IMR-90 (cell line): ENCODE measurements around the gene ABI3BP. TPM values are rescaled to one million over a fixed set of nuclear protein-coding genes. Genes with fewer than 3 reads are reported as not detected.

ENCODE experiments used
- ATAC-seq: fragments of 200-7000 bp; cut with Tn5 transposase; 2 replicates; pipeline ENCODE4 v1.9.1; 2020; ENCODE audit warnings: low read depth, mild to moderate bottlenecking, moderate library complexity
- BruUV-seq: library from RNA; stranded (reverse); fragments of 400-500 nt; replicated peaks from 2 replicates; lab custom pipeline; 2021; lab: Mats Ljungman, UMichigan
- CTCF ChIA-PET: fragments of 300-600 bp; formaldehyde crosslinking; extraction: SDS; loops from one replicate; lab custom pipeline; 2021; ENCODE audit warnings: antibody characterized with exemption; lab: Yijun Ruan, JAX
- POLR2A ChIA-PET: fragments of 300-600 bp; sonication (Branson Sonifier 250); formaldehyde crosslinking; loops from one replicate; lab custom pipeline; 2022; ENCODE audit warnings: antibody characterized with exemption; ENCODE audit not compliant: unreplicated experiment; lab: Charles Lee
- DNase-seq: peaks from one replicate; pipeline ENCODE4 v3.0.0; 2013
- H2AFZ ChIP-seq: replicated peaks from 2 replicates; pipeline ENCODE3; 2013; ENCODE audit warnings: low read length, mild to moderate bottlenecking; ENCODE audit not compliant: poor library complexity
- H2AK5ac ChIP-seq: 2 replicates; pipeline ENCODE4 v1.6.1; 2013; ENCODE audit warnings: low read depth, low read length, inconsistent platforms
- H2AK9ac ChIP-seq: replicated peaks from 2 replicates; pipeline ENCODE3; 2013; ENCODE audit warnings: mild to moderate bottlenecking, low read depth, low read length, moderate library complexity; ENCODE audit not compliant: poor library complexity
- H2BK120ac ChIP-seq: 2 replicates; pipeline ENCODE4 v1.6.1; 2013; ENCODE audit warnings: low read depth, low read length, inconsistent platforms
- H2BK15ac ChIP-seq: 3 replicates; pipeline ENCODE4 v1.6.1; 2013; ENCODE audit warnings: low read depth, low read length, inconsistent platforms
- H2BK20ac ChIP-seq: 2 replicates; pipeline ENCODE4 v1.6.1; 2013; ENCODE audit warnings: low read depth, mild to moderate bottlenecking, inconsistent platforms, low read length, moderate library complexity
- H2BK5ac ChIP-seq: 2 replicates; pipeline ENCODE4 v1.6.1; 2013; ENCODE audit warnings: mild to moderate bottlenecking, low read depth, low read length, inconsistent platforms; ENCODE audit not compliant: poor library complexity, severe bottlenecking
- H3K14ac ChIP-seq: replicated peaks from 2 replicates; pipeline ENCODE4 v1.6.1; 2013; ENCODE audit warnings: low read depth, low read length, inconsistent platforms
- H3K18ac ChIP-seq: 2 replicates; pipeline ENCODE4 v1.6.1; 2013; ENCODE audit warnings: low read depth, low read length, control low read depth
- H3K23ac ChIP-seq: 2 replicates; pipeline ENCODE4 v1.6.1; 2013; ENCODE audit warnings: low read depth, low read length, inconsistent platforms
- H3K27ac ChIP-seq: 2 replicates; pipeline ENCODE4 v1.5.1; 2013; ENCODE audit warnings: mild to moderate bottlenecking, control low read depth, low read length; ENCODE audit not compliant: insufficient read depth
- H3K27me3 ChIP-seq: 2 replicates; pipeline ENCODE4 v1.6.1; 2013; ENCODE audit warnings: low read length; ENCODE audit not compliant: control insufficient read depth, insufficient read depth
- H3K36me3 ChIP-seq: 2 replicates; pipeline ENCODE4 v1.6.1; 2013; ENCODE audit warnings: low read length, mixed read lengths; ENCODE audit not compliant: control insufficient read depth, insufficient read depth
- H3K4ac ChIP-seq: 2 replicates; pipeline ENCODE4 v1.6.1; 2013; ENCODE audit warnings: low read depth, low read length, inconsistent platforms
- H3K4me1 ChIP-seq: 2 replicates; pipeline ENCODE4 v1.6.1; 2013; ENCODE audit warnings: low read length, mixed read lengths; ENCODE audit not compliant: control insufficient read depth, insufficient read depth
- H3K4me2 ChIP-seq: 2 replicates; pipeline ENCODE4 v1.6.1; 2013; ENCODE audit warnings: low read depth, mild to moderate bottlenecking, control low read depth, low read length, moderate library complexity
- H3K4me3 ChIP-seq: 2 replicates; pipeline ENCODE4 v1.5.1; 2013; ENCODE audit warnings: low read depth, mild to moderate bottlenecking, control low read depth, low read length, moderate library complexity; ENCODE audit not compliant: insufficient read depth
- H3K56ac ChIP-seq: 2 replicates; pipeline ENCODE4 v1.6.1; 2013; ENCODE audit warnings: low read length, inconsistent platforms; ENCODE audit not compliant: insufficient read depth; ENCODE audit errors: extremely low read depth
- H3K79me1 ChIP-seq, 2 experiments: 2 replicates each; pipeline ENCODE4 v1.6.1; 2013; ENCODE audit warnings: low read length in 2 of 2, inconsistent platforms in 1 of 2, low read depth in 1 of 2
- H3K9ac ChIP-seq: 2 replicates; pipeline ENCODE4 v1.6.1; 2013; ENCODE audit warnings: low read depth, low read length, control low read depth
- H3K9me1 ChIP-seq: 2 replicates; pipeline ENCODE4 v1.6.1; 2013; ENCODE audit warnings: low read length, inconsistent platforms; ENCODE audit not compliant: insufficient read depth
- H3K9me3 ChIP-seq: 2 replicates; pipeline ENCODE4 v1.6.1; 2013; ENCODE audit warnings: low read length; ENCODE audit not compliant: control insufficient read depth, insufficient read depth
- H4K20me1 ChIP-seq: 2 replicates; pipeline ENCODE4 v1.6.1; 2013; ENCODE audit warnings: low read length, inconsistent platforms; ENCODE audit not compliant: insufficient read depth
- H4K5ac ChIP-seq: 2 replicates; pipeline ENCODE4 v1.6.1; 2013; ENCODE audit warnings: mild to moderate bottlenecking, low read depth, low read length, control low read depth
- H4K8ac ChIP-seq, 2 experiments: 2 replicates each; pipeline ENCODE4 v1.6.1; 2013; ENCODE audit warnings: low read depth in 2 of 2, low read length in 2 of 2, control low read depth in 1 of 2, inconsistent platforms in 1 of 2
- H4K91ac ChIP-seq: 2 replicates; pipeline ENCODE4 v1.6.1; 2013; ENCODE audit warnings: low read depth, low read length, inconsistent platforms; ENCODE audit not compliant: insufficient read depth
- BHLHE40 ChIP-seq: fragments of 150-350 bp; IDR thresholded peaks from 2 replicates; pipeline ENCODE4 v1.6.1; 2016; ENCODE audit warnings: mild to moderate bottlenecking, low read depth, low read length
- CEBPB ChIP-seq: IDR thresholded peaks from 2 replicates; pipeline ENCODE4 v1.6.1; 2012; ENCODE audit warnings: low read depth, low read length, improper control_type of control experiment
- CTCF ChIP-seq: conservative IDR thresholded peaks from 2 replicates; pipeline ENCODE4 v1.5.1; 2012; ENCODE audit warnings: mild to moderate bottlenecking, low read depth, low read length, improper control_type of control experiment
- FOS ChIP-seq: fragments of 150-350 bp; IDR thresholded peaks from 2 replicates; pipeline ENCODE4 v1.6.1; 2016; ENCODE audit warnings: low read depth, low read length
- MAFK ChIP-seq: IDR thresholded peaks from 2 replicates; pipeline ENCODE4 v1.6.1; 2012; ENCODE audit warnings: low read depth, low read length, improper control_type of control experiment
- MAZ ChIP-seq: IDR thresholded peaks from 2 replicates; pipeline ENCODE4 v1.6.1; 2012; ENCODE audit warnings: low read depth, mild to moderate bottlenecking, low read length, improper control_type of control experiment, moderate library complexity, borderline replicate concordance
- MXI1 ChIP-seq: IDR thresholded peaks from 2 replicates; pipeline ENCODE4 v1.6.1; 2012; ENCODE audit warnings: low read depth, mild to moderate bottlenecking, low read length, moderate library complexity, borderline replicate concordance
- NFE2L2 ChIP-seq: fragments of 150-350 bp; IDR thresholded peaks from 2 replicates; pipeline ENCODE4 v1.6.1; 2016; ENCODE audit warnings: low read depth, mild to moderate bottlenecking, low read length
- POLR2A ChIP-seq: IDR thresholded peaks from 2 replicates; pipeline ENCODE4 v1.6.1; 2012; ENCODE audit warnings: mild to moderate bottlenecking, low read depth, low read length
- RAD21 ChIP-seq: IDR thresholded peaks from 2 replicates; pipeline ENCODE4 v1.6.1; 2012; ENCODE audit warnings: low read length, improper control_type of control experiment
- RCOR1 ChIP-seq: IDR thresholded peaks from 2 replicates; pipeline ENCODE4 v1.6.1; 2012; ENCODE audit warnings: mild to moderate bottlenecking, low read length, improper control_type of control experiment; ENCODE audit not compliant: insufficient replicate concordance
- RFX5 ChIP-seq: IDR thresholded peaks from 2 replicates; pipeline ENCODE4 v1.8.0; 2012; ENCODE audit warnings: low read depth, mild to moderate bottlenecking, low read length, moderate library complexity
- SMC3 ChIP-seq: fragments of 150-350 bp; IDR thresholded peaks from 2 replicates; pipeline ENCODE4 v1.6.1; 2016; ENCODE audit warnings: low read depth, mild to moderate bottlenecking, antibody characterized with exemption, low read length, moderate library complexity
- WGBS, 2 experiments: methylation state at CpG; one replicate each; pipeline versions ENCODE4 v1.1.5 to v1.1.7; 2013; ENCODE audit warnings: missing lambda C conversion rate in 2 of 2; ENCODE audit not compliant: insufficient read length in 1 of 2; ENCODE audit errors: extremely low coverage in 2 of 2; 5-methylcytosine and 5-hydroxymethylcytosine counted together
- dilution Hi-C: fragments of 300-500 bp; cut with HindIII; formaldehyde crosslinking; loops from one replicate; pipeline ENCODE4 v1.14.3; 2018; ENCODE audit warnings: low sequenced_read_pairs; ENCODE audit not compliant: unreplicated experiment
- in situ Hi-C: fragments of 300-500 bp; cut with MboI; formaldehyde crosslinking; loops from 3 replicates; pipeline ENCODE4 v1.14.3; 2019; ENCODE audit warnings: low sequenced_read_pairs, inconsistent platforms, mixed read lengths
- intact Hi-C: fragments of 100-400 bp; cut with micrococcal nuclease; formaldehyde crosslinking; loops from 2 replicates; pipeline ENCODE4 v1.10.0; 2022
- polyA plus RNA-seq, 3 experiments: library from polyadenylated mRNA; depleted of rRNA; stranded (reverse); fragments of >200 nt; gene quantifications; 2 replicates each; pipeline ENCODE4 v1.2.3, GENCODE V29; 2012; ENCODE audit warnings: low replicate concordance in 1 of 3
- total RNA-seq: library from RNA; depleted of rRNA; stranded (reverse); fragments of >200 nt; gene quantifications from 2 replicates; pipeline ENCODE4 v1.2.3, GENCODE V29; 2012

ABI3BP gene
- total and polyA plus RNA-seq, 2 of the 4 experiments (the other 2 are of a cell fraction) = 3.0 to 26.7 TPM

GRCh38 chr3:100831629-100832028 lies 161.6 kb downstream of the ABI3BP start:
- no peak for DNase-seq
- dilution Hi-C loops = no loop called here
- Histone ChIP-seq H3K56ac (no peak overlapping the region), H4K8ac (no peak overlapping the region), H2BK20ac (no peak overlapping the region), H2BK120ac (no peak overlapping the region), H2AFZ (no peak overlapping the region), H3K79me1 (no peaks in the 10 kb centered on the region), H3K18ac (no peak overlapping the region), H2BK5ac (no peak overlapping the region), H3K4me2 (no peak overlapping the region), H3K36me3 (no peaks in the 10 kb centered on the region), H3K9me1 (no peaks in the 10 kb centered on the region; the same call in 1 of the 2 replicates), H4K20me1 (no peaks in the 10 kb centered on the region), H3K27me3 (peaks cover 8% of the 10 kb centered on the region), H3K4me1 (no peaks in the 10 kb centered on the region), H3K27ac (no peak overlapping the region), H3K4ac (no peak overlapping the region), H4K5ac (no peak overlapping the region), H3K9me3 (no peaks in the 10 kb centered on the region), H2AK9ac (no peak overlapping the region), H3K4me3 (no peak overlapping the region), H3K14ac (no peak overlapping the region), H3K23ac (no peak overlapping the region), H4K91ac (no peak overlapping the region), H2AK5ac (no peak overlapping the region), H2BK15ac (no peak overlapping the region), H3K9ac (no peak overlapping the region)
- no CpG with 5 or more reads among the region's 2 CpGs for WGBS, 2 experiments
- BruUV-seq = no TSS peak
- in situ Hi-C loops = no loop called here
- CTCF ChIA-PET = no interaction called here
- POLR2A ChIA-PET = no interaction called here
- intact Hi-C loops = no loop called here
- peak; percentile 48 for ATAC-seq
- TF ChIP-seq NFE2L2 (no peak), RAD21 (no peak), POLR2A (no peak), MAZ (no peak), FOS (no peak), BHLHE40 (no peak), CEBPB (no peak), SMC3 (no peak), MXI1 (no peak), CTCF (no peak), MAFK (no peak), RFX5 (no peak), RCOR1 (no peak)
